GM21360 (cell line): Measurements from ENCODE around the gene ARL8A.
"Not testable (repeated sequence)": the region's sequence is repeated elsewhere in the genome, so short reads cannot be mapped to it uniquely, and the experiment has no call there.

ENCODE experiments used
- ATAC-seq: cut with Tn5 transposase; IDR thresholded peaks from one replicate; pipeline ENCODE4 v1.9.1; 2021; ENCODE audit warnings: mild to moderate bottlenecking, moderate library complexity; ENCODE audit not compliant: unreplicated experiment

The ARL8A gene

DNA sequence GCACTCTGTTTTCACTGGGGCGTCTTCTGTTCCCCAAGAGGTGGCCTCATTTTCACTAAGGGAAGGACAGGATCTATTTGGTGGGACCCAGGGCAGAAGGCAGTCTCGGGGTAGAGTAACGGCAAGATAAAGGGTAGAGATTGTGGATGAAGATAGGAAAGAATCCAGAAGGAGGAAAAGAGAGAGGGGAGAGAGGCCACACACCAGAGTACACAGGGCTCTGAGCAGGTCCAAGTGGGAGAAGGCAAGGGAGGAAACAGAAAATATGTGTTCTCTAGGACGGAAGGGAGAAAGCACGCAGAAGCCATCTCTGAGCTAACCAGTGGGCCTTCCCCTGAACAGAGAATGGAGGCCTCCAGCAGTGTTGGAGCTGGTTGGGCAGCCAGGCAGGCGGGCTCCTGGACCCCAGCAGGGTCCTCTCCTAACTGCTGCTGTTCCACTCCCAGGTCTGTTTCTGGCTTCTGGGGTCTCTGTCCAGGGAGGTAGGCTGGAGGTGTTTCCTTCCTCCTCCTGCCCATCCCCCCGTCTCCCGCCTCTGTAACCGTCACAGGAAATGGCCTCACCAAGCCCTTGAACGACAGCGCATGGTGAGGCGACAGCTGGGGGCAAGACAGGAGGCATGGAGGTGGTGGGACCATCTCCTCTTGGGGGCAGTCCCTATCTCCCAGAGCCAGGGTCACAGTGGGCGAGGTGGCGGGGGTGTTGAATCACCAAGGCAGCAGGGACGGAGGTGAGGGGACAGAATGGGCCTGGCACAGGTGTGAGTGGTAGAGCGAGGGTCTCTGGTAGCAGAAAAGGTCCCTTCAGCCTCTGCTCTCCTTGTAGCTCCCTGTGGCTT is 15.2 kb upstream of the ARL8A start:
- ATAC-seq = no peak

DNA sequence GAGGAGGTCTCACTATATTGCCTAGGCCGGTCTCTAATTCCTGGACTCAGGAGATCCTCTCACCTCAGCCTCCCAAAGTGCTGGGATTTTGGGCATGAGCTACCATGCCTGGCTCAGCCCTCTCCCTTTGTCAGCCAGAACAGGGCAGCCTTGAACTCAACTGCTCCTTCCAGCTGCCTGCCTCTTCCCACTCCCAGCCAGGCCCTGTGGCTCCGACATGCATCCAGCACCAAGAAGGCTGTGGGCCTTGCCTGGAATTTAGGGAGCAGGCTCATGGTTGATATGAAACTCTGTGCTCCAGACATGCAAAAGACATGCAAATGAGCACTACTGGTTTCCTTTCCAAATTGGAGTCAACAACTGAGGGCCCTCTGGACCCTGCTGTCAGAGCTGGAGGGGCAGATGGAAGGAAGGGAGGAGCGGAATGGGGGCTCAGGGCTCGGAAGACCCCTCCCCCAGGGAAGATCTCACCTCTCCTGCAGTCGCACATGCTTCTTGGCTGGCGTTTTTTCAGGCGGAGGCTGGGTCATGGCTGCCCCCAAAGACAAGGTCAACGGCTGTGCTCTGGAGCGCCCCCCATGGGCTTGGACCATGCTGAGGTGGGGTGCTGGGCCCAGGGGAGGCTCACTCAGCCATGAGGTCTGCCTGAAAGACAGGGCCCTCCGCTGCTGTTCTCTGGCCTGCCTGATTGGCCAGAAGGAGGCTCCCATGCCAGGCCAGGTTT is 14.4 kb upstream of the ARL8A start:
- ATAC-seq = no peak

GRCh38 chr1:202157945-202158344 is 13.4 kb upstream of the ARL8A start:
- ATAC-seq = no peak

GRCh38 chr1:202156590-202156989 is 12.1 kb upstream of the ARL8A start:
- no peak for ATAC-seq

DNA sequence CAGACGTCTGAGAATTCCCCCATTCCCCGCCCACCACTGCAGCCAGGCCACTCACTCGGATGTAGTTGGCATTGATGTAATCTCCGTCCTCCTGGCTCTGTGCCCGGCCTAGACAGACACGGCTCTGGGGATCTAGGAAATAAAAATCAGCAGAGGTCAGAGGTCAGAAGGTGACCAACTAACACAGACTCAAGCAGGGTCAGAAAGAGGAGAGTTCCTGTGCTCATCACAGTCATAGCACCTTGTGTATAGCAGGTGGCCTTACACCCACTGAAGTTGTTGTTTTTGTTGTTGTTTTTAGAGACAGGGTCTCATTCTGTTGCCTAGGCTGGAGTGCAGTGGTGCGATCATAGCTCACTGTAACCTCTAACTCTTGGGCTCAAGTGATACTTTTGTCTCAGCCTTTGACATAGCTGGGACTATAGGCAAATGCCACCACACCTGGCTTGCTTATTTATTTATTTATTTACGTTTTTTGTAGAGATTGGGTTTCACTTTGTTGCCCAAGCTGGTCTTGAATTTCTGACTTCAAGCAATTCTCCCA is 11.0 kb upstream of the ARL8A start:
- ATAC-seq = no peak

- ATAC-seq = no peak
Observed at GRCh38 chr1:202154766-202155477, 10.4 kb upstream of the ARL8A start.

- no peak for ATAC-seq
Observed at GRCh38 chr1:202154148-202154765, 9.7 kb upstream of the ARL8A start.

- no peak for ATAC-seq
Observed at GRCh38 chr1:202153284-202153683, 8.7 kb upstream of the ARL8A start.

DNA sequence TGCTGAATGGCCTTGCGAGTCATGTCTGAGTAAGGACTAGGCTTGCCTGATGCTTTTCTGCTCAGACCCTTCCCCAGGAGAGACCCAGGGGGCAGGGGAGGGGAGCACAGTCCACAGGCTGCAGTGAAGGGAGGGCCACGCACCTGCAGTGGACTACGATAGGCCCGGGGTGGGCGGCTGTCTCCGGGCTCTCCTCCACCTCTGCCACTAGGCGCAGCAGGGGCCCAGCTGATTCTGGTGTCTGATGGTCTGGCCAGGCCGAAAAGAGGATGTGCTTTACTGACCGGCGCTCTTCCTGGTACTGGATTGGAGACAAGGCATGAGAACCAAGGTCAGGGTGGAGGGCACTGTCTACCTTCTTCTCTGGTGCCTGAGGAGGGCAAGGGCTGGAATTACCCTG is 7.9 kb upstream of the ARL8A start:
- no peak for ATAC-seq

GRCh38 chr1:202151045-202151444 is 6.5 kb upstream of the ARL8A start:
- ATAC-seq = no peak

GRCh38 chr1:202150602-202151001 is 6.1 kb upstream of the ARL8A start:
- no peak for ATAC-seq

DNA sequence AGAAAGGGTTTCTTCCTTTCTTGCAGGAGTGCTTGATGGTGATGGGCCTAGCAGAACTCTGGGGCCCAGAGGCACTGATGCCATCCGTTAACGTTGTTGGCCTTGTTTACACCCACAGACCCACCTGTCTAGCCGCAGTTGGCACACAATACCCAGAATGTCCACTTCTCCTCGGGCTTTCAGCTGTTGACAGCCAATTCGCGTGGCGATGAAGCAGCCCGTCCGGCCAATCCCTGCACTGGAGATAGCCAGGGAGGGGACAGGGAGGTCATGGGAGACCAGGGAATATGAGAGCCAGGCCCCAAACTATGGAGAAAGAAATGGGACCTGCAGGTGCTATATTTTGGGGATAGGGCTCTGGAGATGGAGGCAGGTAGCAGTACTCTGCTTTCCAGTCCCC is 5.7 kb upstream of the ARL8A start:
- no peak for ATAC-seq

DNA sequence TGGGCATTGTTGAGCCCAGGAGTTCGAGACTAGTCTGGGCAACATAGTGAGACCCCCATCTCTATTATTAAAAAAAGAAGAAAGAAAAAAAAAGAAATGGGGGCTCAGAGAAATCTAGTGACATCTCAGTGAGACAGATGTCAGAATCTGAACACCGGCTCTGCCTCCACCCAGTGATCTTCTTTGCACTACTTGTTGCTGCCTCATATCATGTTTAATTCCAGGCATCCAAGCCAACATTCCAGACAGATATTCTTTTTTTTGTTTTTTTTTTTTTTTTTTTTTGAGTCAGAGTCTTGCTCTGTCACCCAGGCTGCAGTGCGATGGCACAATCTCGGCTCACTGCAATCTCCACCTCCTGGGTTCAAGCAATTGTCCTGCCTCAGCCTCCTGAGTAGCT is 5.0 kb upstream of the ARL8A start:
- ATAC-seq = no peak

DNA sequence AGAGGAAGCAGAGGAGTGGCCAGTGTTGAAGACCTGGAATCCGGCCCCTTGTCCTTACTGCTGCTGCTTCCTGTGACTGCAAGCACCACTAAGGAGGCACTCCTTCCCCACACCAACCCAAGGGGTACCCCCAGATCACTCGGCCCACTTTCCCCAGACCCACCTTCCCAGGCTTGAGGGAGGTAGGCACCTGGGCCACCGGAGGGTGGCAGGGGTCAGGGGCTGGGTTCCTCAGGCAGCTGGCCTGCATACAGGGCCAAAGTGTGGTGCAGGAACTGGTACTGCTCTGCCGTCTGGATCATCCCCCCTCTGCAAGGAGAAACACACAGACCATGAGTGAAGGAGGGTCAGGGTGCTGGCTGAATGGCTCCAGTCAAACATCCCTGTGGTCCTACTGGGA is 3.9 kb upstream of the ARL8A start:
- no peak for ATAC-seq

DNA sequence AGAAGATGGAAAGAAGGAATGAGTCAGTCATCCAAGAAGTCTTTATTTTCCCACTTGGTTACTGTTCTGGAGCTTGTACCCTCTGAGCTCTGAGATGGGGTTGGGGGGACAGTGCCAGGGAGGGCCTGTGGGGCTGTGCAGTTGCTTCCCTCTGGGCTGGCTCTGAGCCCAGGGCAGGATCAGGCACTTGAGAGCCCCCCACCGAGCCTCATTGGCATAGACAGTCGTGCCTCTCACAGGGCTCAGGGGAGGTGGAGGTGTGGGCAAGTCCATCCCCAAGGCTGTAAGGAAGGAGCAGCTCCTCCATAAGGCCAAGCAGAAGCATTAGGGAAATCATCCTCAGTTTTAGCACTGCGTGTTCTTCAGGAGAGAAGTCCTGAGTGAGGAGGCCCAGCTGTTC is 2.5 kb upstream of the ARL8A start:
- no peak for ATAC-seq

GRCh38 chr1:202146279-202146678 is 1.7 kb upstream of the ARL8A start:
- ATAC-seq = no peak

DNA sequence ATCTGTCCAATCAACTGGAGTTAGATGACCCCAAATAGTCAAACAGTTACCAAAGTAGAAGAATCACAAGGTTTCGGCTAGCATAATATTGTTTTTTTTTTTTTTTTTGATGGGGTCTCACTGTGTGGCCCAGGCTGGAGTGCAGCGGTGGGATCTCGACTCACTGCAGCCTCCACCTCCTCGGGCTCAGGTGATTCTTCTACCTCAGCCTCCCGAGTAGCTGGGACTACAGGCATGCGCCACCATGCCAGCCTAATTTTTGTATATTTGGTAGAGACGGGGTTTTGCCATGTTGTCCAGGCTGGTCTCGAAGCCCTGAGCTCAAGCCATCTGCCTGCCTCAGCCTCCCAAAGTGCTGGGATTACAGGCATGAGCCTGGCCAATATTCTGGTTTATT is 1.2 kb upstream of the ARL8A start:
- not testable (repeated sequence) for ATAC-seq

DNA sequence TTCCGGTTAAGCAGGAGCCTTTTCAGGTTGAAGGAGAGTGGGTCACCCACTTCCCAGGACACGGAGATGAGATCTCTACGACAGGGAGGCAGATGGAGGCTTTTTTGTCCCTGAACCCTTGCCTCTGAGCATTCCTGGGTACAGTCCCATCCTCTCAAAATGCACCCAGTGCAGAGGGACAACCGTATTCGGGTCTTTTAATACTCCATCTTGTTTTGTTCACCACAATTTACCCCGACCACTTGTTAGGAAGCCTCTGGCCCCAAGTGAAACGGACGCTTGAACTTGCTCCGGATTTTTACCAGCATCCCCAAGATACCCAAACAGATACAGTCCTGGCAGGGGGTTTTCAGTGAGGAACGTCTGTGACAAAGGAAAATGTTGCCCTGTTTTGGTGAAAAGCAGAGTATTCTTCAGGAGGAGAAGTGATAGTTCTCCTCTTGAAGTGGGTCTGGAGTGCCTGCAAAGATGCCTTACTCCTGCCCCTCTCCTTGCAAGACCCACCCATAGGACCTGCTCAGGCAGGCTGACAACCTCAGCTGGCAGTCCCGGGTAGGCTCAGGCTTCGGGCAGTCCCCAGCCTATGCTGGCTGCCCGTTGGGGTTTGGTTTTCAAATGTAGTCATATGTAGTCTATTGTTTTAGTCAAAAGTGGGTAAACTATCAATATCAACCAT is 669 bp upstream of the ARL8A start:
- no peak for ATAC-seq

DNA sequence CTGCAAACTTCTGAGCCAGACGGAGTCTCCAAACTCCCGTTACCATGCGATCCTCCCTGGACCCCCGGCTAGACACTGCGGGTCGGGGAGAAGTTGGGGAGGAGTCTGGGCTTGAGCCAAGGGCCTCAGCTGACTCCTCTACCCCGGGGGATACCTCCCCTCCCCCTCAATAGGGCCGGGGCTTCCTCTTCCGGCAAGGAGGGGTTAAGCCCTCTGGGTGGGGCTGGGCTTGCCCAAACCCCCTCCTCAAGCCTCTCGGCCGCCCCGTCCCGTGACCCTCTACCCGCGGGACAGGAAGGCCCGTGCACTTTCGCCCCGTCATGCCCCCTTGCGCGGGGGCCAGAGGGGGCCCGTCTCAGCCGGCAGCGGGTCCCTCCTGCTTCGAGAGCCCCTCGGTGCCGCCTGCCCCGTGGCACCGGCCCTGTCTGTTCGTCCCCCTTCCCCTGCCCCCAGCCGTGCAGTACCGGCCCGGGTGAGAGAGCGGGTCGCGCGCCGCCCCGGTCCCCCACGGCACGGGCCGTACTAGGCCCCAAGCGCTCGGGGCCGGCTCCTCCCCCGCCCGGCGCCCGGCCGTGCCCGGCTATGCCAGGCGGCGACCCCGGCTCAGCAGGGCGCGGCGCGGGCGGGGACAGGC is 652 bp downstream of the ARL8A start:
- ATAC-seq = peak; percentile 40
